EH (cell line): ENCODE measurements around the gene VSTM4.

ENCODE experiments used
- DNase-seq: peaks from one replicate; pipeline ENCODE4 v3.0.0-alpha.2; 2015; ENCODE audit warnings: low read depth

Gene VSTM4

GRCh38 chr10:49141541-49142332 is 26.4 kb upstream of the VSTM4 start:
- no peak for DNase-seq

DNA sequence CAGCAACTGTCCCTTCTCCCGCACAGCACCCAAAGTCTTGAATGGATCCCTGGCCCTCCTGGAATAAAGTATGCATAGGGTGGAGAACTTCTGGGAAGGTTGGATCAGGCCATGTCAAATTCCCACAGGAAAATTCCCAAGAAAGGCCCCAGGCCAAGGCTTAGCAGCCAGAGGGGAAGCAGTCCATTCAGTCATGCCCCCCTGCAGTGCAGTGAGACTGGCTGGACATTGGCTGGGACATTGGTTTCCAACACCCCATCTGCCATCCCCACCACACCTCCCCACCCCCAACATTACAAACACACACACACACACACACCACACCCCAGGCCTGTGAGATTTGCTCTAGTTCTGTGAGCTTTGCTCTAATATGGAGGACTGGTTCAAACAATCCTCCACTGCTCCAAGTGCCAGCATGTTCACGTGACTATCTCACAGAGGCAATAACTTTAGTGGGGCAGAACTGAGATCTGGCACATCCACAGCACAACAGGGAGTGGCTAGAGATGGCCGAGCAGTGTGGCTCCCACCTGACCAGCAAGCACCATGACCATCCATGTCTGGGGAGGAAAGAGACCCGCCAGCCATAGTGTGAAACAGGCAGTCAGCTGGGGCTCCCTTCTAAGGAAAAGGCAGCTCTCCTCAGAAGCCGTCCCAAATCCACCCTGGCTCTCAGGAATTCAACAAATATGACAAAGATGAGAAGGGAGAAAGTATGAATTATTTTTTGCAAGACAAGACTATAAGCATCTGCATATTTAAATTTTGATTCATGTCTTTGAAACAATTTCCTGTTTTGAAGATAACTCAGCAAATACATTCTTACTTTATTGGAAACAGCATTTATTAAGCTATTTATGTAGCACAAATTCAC is 25.2 kb upstream of the VSTM4 start:
- peak; percentile 81 for DNase-seq

DNA sequence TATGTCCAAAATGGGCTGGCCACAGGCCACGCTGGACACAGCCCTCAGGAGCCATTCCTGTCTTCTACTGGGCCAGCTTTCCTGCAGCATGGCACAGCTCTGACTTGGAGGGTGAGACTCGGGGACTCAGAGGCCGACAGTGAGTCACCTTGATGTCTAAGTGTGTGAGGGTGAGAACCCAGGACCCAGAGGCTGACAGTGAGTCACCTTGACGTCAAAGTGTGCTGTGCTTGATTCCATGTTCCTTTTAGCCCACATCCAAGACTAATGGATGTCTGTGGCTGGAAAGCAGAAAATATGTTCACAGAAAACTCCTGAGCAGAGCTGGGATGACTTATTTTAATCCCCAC is 24.5 kb upstream of the VSTM4 start:
- peak; percentile 98 for DNase-seq

DNA sequence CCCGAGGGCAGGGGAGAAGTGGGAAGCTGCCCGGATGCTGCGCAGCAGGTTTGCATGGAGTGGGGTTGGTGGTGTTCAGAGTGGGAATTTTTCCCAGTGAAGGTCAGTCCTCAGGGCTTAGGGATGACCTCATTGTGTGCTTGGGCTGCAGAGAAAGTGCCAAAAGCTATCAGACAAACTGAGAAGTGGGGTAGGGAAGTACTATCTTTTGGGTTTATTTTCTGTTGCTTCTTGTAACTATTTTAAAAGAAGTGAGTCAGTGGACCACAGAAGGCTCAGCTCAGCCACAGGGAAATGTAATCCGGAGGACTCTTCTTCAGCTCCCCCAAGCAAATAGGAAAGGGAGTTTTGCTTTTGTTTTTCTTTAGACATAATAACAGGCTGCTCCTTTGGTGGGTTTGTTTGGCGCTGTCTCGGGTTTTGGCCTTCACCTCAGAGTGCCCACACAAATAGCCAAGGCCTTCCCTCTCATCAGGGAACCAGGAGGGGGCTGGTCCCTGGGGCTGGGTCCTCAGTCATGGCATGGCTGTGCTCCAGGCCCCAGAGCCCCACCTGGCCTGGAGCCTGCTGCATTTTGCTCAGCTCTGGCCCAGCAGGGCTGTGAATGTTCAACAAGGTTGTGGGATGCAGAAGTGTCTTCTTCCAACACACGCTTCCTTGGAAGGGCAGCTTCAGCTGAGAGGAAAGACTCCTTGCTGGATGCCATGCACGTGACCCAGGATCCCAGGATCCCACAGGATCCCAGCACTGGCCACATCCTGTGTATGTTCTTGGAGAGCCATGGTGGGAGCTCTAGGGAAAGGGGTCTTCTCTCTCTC is 23.9 kb upstream of the VSTM4 start:
- DNase-seq = peak; percentile 95

- peak; percentile 88 for DNase-seq
Measured at GRCh38 chr10:49138361-49138891, 23.1 kb upstream of the VSTM4 start.

DNA sequence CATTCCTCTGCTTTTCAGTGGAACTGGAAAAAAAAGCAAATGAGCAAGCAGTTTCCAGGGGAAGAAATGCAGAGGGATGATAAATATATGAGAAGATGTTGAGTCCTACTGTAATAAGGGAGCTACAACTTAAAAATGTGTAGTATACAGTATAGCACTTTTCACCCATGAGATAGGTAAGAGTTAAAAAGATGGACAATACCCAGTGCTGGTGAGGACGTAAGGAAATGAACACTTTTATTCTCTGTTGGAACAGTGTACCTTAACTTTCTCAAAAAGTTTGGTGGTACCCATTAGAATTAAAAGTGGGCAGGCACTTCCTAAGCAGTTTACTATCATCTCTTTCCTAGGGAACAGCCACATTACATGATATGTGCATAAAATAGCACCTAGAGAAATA is 21.2 kb upstream of the VSTM4 start:
- no peak for DNase-seq

GRCh38 chr10:49135575-49136313 is 20.4 kb upstream of the VSTM4 start:
- no peak for DNase-seq

DNA sequence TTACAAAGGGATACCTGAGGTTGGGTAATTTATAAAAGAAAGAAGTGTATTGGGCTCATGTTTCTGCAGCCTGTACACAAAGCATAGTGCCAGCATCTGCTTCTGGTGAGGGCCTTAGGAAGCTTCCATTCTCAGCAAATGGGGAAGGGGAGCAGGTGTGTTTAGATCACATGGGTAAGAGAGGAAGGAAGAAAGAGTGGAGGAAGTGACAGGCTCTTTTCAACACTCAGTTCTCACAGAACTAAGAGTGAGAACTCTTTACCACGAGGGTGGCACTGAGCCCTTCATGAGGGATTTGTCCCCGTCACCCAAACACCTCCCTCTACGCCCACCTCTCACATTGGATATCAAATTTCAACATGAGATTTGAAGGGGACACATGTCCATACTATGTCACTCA is 19.0 kb upstream of the VSTM4 start:
- DNase-seq = no peak

DNA sequence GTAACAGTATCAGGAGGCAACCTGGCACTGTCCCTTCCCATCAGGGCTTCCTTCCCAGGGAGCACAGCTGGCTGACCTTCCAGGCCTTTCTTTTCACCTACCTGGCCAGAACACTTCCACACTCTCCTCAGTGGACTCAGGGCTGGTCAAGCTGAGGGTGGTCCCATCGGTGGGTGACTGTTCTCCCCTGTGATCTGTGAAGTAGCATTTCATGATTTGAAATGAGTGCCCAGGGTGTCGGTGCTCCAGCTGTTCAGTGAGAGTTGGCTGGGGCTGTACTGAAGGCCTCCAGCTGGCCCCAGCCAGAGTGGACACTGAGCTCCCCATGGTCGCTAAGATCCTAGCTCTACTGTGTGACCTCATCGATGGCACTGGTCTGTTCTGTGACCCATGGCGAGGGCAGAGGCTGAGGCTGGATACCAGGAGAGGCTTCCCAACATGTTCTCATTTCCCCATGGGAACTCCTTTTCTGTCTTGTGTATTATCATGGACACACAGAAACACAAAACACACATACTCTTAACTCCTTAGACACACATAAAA is 18.5 kb upstream of the VSTM4 start, which contains the start of gene FAM170B:
TSS of gene FAM170B (minus strand) at position 316 of the 543 bp plus-strand sequence. CDS start at position 213, 103 bp downstream.
- DNase-seq = no peak

GRCh38 chr10:49132362-49132737 is 17.0 kb upstream of the VSTM4 start:
- no peak for DNase-seq

GRCh38 chr10:49131507-49132361 is 16.4 kb upstream of the VSTM4 start:
- DNase-seq = no peak

- no peak for DNase-seq
Measured at GRCh38 chr10:49129376-49129775, 14.1 kb upstream of the VSTM4 start.

GRCh38 chr10:49128854-49129253 is 13.5 kb upstream of the VSTM4 start:
- DNase-seq = no peak

GRCh38 chr10:49123981-49124950 is 8.9 kb upstream of the VSTM4 start:
- no peak for DNase-seq

GRCh38 chr10:49120911-49121310 is 5.6 kb upstream of the VSTM4 start:
- no peak for DNase-seq

DNA sequence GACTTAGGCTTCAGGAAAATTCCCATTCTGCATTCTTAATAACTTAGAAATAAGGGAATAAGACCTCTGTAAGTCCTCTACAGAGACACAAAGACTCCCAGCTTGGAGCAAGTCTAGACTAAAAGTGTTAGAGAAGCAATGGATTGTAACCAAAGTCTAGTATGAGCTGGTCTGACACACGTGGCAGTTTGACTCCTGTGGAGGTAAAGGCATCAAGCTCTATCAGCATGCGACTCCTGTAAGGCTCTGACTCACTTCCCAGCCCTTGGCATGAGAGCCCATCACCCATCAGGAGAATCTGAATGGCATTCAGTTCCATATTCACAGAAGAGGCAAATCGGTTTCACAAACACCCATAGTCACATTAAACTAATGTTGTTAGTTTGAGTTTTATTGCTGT is 4.4 kb upstream of the VSTM4 start:
- DNase-seq = peak; percentile 40

DNA sequence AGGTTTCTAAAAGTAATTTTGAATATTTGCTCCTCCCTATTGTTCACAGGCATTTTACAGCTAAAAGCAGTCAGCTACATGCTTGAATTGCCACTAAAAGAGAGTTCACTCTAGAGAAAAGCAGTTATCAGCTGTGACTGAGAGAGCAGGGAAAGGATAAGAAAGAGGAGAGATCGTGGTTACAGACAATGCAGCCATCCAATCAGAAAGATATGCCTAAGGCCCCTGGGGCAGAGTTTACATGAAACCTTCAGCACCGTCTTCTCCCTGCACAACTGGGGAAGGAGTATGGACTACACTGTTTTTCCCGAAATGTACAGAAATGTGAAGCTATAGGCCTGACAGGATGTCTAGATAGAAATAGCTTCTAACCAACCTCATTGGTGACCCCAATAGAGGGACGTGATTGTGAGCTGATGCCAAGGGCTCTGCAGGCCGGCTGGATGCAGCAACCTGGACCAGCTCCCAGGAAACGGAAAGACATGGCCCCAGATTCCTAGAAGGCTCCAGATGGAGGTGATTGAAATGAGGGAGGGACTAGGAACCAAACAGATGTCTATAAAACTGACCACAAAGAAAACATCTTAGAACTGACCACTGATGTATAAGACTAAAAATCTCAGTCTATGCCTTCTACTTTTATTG is 3.2 kb upstream of the VSTM4 start:
- DNase-seq = peak; percentile 35

DNA sequence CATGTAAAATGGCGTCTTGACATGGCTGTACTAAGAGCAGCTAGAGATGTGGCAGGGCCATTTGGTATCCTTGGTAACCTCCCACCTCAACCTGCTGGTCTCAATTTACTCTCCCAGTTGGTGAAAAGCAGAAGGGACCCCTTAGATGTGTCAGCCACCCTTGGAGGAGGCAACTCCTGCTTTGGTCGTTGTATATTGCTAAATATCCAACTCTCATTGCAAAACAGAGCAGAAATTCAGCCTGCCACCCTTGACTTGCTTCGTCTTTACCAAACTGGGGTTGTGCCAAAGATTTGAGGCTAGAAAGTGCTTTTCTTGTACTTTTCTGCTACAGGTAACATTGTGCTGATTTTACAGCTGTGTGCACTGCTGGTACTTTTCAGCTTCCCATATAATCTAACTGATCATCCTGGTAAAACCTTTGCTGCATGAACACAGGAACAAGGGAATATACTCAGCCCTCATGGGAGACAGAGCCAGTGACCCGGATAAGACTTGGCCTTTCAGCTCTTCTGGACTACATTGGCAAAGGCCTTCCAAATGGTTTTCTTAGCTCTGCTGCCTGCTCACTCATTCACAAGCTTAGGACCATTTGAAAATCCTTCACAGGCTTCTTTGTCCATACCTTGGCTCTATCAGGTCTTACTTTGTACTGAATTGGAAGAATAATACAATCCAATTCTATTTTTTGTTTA is 2.2 kb upstream of the VSTM4 start:
- no peak for DNase-seq
